Non-pigmented ciliary epithelial cell (primary cell): Measurements from ENCODE around the gene PGP.

ENCODE experiments used
- DNase-seq: peaks from one replicate; pipeline ENCODE4 v3.0.0-alpha.2; 2010; ENCODE audit warnings: low read depth

The PGP gene

GRCh38 chr16:2199621-2200139, 15.0 kb downstream of the PGP start:
- DNase-seq, result no peak

DNA sequence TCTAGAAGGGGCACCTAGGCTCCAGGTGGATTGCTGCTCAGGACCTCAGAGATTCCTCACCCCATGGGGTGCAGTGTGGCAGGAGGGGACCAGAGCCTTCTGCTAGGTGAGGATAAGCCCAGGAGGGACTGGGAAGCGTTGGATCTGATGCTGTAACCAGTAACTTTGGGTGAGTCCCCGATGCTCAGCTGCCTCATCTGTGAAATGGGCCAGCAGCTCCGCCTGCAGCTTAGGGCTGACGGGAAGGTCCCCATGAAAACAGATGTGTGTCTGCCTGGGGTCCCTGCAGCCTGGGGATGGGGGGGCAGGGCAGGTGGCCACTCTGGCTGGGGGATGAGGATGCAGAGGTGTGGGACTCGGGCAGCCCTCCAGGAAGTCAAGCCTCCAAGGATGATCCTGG, 15.5 kb downstream of the PGP start:
- no peak for DNase-seq

GRCh38 chr16:2198283-2198682, 16.4 kb downstream of the PGP start:
- no peak for DNase-seq

DNA sequence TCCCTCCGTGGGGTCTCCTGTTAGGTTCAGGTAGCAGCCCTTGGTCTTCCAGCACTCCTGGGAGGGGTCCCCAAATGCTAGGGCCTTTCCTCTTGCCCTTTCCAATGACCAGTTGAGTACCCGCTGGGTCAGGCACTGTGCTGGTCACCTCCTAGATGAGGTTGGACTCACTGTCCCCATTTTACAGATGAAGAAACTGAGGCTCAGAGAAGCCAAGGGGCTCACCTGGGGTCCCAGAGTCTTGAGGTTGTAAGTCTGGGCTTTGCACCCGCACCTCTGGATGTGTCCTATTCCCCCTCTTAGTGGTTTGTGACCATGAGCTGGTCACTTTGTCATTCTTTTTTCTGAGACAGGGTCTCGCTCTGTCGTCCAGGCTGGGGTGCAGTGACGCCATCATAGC, 16.9 kb downstream of the PGP start:
- no peak for DNase-seq

- DNase-seq, result no peak
These were observed 17.6 kb downstream of the PGP start for GRCh38 chr16:2196981-2197511.

GRCh38 chr16:2196162-2196980, 18.3 kb downstream of the PGP start, which contains the start of gene CASKIN1:
CASKIN1 (minus strand) TSS chr16:2196605; CDS start chr16:2196432, 173 bp downstream.
- DNase-seq, result no peak

DNA sequence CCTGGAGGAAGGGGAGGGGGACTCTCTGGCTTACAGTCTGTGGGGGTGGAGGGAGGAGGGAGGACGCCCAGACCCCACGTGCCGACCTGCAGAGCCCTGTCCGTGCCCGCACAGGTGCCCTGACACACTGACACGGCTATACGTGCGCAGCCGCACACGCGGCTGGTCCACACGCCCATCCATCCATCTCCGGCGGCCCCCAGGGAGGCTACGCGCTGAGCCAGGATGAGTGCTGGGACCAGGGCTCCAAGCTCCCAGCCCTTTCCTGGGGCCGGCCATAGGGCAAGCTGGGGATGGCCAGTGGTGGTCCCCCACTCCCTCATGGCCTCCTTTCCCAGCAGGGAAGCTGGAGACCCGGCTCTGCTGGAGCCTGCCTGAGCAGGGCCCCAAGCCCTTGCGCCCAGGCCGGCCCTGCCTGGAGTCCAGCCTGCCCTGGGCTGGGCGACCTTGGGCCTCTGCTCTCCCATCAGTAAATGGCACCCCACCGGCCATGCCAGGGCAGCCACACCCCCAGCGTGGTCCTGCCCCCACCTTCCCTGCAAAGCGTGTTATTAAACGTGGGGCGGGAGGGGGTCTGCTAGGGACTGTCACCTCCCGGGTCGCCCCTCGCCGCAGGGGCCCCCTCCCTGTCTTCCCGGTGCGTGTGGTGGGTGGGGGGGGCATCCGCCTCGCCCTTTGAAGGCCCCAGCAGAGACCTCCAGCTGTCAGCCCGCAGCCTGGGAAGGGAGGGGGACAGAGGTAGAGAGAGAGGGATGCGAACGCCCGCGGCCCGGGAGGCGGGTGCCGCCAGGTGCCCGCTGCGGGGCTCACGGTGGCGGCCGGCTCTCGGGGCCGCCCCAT, 19.1 kb downstream of the PGP start:
- no peak for DNase-seq

GRCh38 chr16:2194852-2195321, 19.8 kb downstream of the PGP start:
- no peak for DNase-seq

GRCh38 chr16:2194166-2194834, 20.3 kb downstream of the PGP start:
- no peak for DNase-seq

DNA sequence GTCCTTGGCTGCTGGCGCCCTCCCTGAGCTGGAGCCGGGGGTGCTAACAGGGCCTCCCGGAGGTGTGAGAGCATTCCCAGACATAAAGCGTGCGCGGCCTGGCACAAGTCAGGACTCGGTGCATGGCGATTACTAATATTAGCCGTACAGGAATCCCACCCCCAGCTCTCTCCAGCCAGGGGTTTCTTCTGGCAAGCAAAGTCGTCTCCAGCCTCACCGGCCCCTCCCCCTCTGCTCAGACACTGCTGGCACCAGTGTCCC, 23.3 kb downstream of the PGP start:
- no peak for DNase-seq

DNA sequence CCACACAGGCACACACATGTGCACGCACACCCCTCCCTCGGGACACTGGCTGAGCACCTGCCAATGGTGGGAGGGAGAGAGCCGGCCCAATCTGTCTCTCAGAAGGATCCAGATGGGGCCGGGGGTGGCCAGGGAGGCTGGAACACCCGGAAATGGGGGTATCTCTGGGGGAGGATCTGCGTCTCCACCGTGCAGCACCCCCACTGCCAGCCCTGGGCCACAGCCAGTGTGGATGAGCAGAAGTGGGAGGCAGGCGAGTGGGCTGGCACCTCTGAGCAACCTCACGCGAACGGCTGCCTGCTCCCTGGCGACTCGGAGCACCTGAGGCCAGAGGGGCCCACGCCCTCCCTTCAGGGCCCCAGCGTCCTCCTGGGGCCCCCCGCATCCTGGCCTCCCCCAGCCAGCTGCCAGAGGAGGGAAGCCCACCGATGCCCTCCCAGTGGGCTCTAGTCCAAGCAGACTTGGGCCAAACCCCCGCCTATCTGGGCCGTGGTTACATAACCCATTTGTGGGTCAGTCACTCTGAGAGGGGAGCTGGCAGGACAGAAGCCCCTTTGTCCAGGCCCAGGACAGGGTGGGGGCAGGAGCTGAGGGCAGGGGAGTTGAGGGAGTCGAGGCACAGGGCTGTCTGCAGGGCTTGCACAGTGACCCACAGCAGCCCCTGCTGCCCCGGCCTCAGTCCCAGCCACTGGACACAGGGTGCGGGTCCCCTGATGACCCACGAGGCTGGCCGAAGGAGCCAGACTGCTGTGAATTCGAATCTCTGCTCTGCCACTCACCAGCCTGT, 23.8 kb downstream of the PGP start:
- DNase-seq, result no peak

GRCh38 chr16:2190002-2190658, 24.5 kb downstream of the PGP start:
- no peak for DNase-seq

DNA sequence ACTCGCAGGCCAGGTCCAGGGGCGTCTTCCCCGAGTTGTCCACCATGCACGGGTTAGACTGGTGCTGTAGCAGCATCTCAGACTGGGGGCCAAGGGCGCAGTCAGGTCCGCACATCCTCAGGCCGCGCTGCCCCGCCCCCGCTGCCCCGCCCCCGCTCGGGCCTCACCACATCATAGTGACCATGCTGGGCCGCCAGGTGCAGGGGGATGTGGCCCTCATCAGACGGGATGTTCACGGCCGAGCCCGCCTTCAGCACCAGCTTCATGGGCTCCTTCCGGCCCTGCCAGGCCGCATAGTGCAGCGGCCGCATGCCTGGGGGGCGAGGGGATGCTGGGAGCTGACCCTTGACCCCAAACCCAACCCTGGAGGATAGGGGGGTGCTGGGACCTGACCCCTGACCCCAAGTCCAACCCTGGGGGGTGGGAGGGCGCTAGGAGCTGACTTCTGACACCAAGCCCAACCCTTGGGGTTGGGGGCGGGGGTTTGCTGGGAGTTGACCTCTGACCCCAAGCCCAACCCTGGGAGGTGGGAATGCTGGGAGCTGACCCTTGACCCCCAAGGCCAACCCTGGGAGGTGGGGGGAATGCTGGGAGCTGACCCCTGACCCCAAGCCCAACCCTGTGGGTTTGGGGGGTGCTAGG, 25.3 kb downstream of the PGP start:
- DNase-seq, result no peak

DNA sequence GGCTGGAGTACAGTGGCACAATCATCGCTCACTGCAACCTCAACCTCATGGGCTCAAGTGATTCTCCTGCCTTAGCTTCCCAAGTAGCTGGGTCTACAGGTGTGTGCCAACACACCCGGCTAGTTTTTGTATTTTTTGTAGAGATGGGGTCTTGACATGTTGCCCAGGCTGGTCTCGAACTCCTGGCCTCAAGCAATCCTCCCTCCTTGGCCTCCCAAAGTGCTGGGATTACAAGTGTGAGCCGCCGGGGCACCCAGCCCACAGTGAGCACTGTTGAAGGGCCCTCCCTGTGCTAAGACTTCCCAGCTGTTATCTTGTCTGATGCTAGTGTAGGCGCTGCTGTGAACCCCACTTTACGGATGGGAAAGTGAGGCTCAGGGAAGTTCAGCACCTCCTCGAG, 26.2 kb downstream of the PGP start:
- DNase-seq, result no peak

DNA sequence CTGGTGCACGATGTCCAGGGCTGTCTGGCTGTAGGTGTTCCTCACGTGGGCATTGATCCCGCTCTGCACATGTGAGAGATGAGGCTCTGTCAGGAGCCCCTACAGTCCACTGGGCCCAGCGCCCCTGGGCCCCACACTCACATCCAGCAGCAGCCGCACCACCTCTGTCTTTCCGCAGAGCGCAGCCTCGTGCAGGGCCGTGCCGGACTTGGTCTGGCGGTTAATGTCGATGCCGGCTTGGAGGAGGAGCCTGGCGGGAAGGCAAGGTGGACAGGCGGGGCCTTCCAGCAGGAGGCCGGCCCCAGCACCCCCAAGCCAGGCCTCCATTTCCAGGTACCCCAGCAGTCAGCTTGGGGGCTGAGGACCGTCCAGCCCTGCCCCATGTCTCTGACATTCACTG, 27.4 kb downstream of the PGP start:
- DNase-seq, result no peak

DNA sequence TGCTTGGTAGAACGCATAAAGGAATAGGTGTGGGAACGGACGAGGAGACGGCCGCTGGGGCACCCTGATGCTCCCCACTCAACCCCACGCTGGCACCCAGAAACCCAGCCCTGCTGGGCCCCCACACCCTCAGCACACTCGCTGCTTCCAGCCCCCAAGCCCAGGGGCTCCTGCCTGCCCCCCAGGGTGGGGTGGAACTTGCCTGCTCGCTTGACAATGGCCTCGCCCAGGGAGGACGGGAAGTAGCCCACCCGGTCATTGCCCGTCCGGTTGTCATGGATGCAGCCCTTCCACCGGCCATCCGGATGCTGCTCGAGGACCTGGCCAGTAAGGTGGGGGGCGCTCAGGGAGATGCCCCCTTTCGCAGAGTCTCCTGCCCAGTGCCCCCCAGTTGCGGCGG, 28.1 kb downstream of the PGP start:
- DNase-seq, result no peak

GRCh38 chr16:2186064-2186463, 28.6 kb downstream of the PGP start:
- no peak for DNase-seq

GRCh38 chr16:2184962-2185361, 29.7 kb downstream of the PGP start:
- no peak for DNase-seq

GRCh38 chr16:2184346-2184745, 30.3 kb downstream of the PGP start:
- DNase-seq, result no peak

DNA sequence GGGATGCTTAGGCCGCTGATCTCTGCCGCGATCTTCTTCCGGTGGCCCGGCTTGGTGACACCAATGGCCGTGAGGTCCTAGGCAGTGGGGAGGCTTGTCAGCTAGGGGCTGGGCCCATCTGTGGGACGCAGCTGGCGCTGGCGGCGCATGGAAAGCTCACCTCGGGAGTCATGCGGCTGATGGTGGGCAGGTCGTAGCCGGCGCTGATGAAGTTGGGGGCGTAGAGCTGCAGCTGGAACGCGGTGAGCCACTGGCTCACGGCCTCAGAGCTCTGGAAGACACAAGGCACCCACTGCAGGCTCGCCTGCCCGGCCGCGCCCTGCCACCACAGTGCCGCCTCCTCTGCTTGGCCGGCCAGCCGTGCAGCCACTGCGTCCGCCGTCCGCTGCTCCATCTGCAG, 31.0 kb downstream of the PGP start:
- no peak for DNase-seq

- DNase-seq, result no peak
These were observed 32.7 kb downstream of the PGP start for GRCh38 chr16:2181952-2182351.
